Lower lobe of right lung (tissue), 2 donors: ENCODE results near the gene TPO. TPM values are rescaled to one million over a fixed set of nuclear protein-coding genes. Genes with fewer than 3 reads are reported as not detected.

ENCODE experiments used
- ATAC-seq, 2 donors: fragments of 200-7000 bp; cut with Tn5 transposase; one replicate each; pipeline ENCODE4 v1.9.1; 2020 to 2022; ENCODE audit warnings: mild to moderate bottlenecking in 2 of 2, moderate library complexity in 2 of 2
- DNase-seq: peaks from one replicate; pipeline ENCODE4 v3.0.0-alpha.2; 2020
- H3K27ac ChIP-seq: fragments of 200-600 bp; one replicate; pipeline ENCODE4 v1.8.0; 2022
- H3K27me3 ChIP-seq: fragments of 200-600 bp; one replicate; pipeline ENCODE4 v1.8.0; 2022; ENCODE audit warnings: low read depth
- H3K36me3 ChIP-seq: fragments of 200-600 bp; one replicate; pipeline ENCODE4 v1.8.0; 2022; ENCODE audit warnings: mild to moderate bottlenecking
- H3K4me1 ChIP-seq: fragments of 200-600 bp; one replicate; pipeline ENCODE4 v1.8.0; 2022
- H3K4me3 ChIP-seq: fragments of 200-600 bp; one replicate; pipeline ENCODE4 v1.8.0; 2022; ENCODE audit warnings: mild to moderate bottlenecking
- H3K9me3 ChIP-seq: fragments of 200-600 bp; one replicate; pipeline ENCODE4 v1.8.0; 2022
- intact Hi-C: fragments of 100-400 bp; cut with DNase I; formaldehyde crosslinking; loops from one replicate; pipeline ENCODE4 v1.11.0; 2022
- total RNA-seq: library from RNA; stranded (reverse); fragmentation: NEBNext Ultra II Directional; extraction: Animal tissue kit (Norgen Biotek cat#: 25700); gene quantifications from one replicate; pipeline ENCODE4 v1.2.1, GENCODE V29; 2021
- TF ChIP-seq, protein P1 (sequence below): fragments of 200-600 bp; IDR thresholded peaks from one replicate; pipeline ENCODE4 v1.8.0; 2022; ENCODE audit warnings: antibody characterized with exemption, mild to moderate bottlenecking
- donor health status: DM: no; HTN: yes; CAD: no; lungs with severe emphysema.

The TPO gene
- total RNA-seq, 1 donor from 2014 or later: 0.21 TPM

GRCh38 chr2:1446301-1446700 is 33.0 kb downstream of the TPO start:
- Histone ChIP-seq H3K36me3 (no peaks in the 10 kb centered on the region), H3K9me3 (no peaks in the 10 kb centered on the region), H3K27me3 (peaks cover 4% of the 10 kb centered on the region), H3K4me1 (no peaks in the 10 kb centered on the region), H3K27ac (no peak overlapping the region), H3K4me3 (no peak overlapping the region)
- ATAC-seq (no peak), DNase-seq (no peak)
- TF ChIP-seq, protein P1, sequence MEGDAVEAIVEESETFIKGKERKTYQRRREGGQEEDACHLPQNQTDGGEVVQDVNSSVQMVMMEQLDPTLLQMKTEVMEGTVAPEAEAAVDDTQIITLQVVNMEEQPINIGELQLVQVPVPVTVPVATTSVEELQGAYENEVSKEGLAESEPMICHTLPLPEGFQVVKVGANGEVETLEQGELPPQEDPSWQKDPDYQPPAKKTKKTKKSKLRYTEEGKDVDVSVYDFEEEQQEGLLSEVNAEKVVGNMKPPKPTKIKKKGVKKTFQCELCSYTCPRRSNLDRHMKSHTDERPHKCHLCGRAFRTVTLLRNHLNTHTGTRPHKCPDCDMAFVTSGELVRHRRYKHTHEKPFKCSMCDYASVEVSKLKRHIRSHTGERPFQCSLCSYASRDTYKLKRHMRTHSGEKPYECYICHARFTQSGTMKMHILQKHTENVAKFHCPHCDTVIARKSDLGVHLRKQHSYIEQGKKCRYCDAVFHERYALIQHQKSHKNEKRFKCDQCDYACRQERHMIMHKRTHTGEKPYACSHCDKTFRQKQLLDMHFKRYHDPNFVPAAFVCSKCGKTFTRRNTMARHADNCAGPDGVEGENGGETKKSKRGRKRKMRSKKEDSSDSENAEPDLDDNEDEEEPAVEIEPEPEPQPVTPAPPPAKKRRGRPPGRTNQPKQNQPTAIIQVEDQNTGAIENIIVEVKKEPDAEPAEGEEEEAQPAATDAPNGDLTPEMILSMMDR: no peak
- intact Hi-C loops: no loop called here

- H3K4me1 ChIP-seq: no peaks in the 10 kb centered on the region
- ATAC-seq: no peak
- H3K36me3 ChIP-seq: no peaks in the 10 kb centered on the region
- no peak overlapping the region for H3K4me3 ChIP-seq
- intact Hi-C loops: no loop called here
- H3K9me3 ChIP-seq: no peaks in the 10 kb centered on the region
- no peak for DNase-seq
- H3K27me3 ChIP-seq: peaks cover 4% of the 10 kb centered on the region
- no peak overlapping the region for H3K27ac ChIP-seq
- TF ChIP-seq, protein P1: no peak
Observed at GRCh38 chr2:1448009-1448408, 34.7 kb downstream of the TPO start.

- Histone ChIP-seq H3K9me3 (no peaks in the 10 kb centered on the region), H3K27ac (no peak overlapping the region), H3K36me3 (no peaks in the 10 kb centered on the region), H3K4me3 (no peak overlapping the region), H3K4me1 (no peaks in the 10 kb centered on the region), H3K27me3 (peaks cover 4% of the 10 kb centered on the region)
- DNase-seq: no peak
- TF ChIP-seq, protein P1: no peak
- ATAC-seq: no peak
- intact Hi-C loops: no loop called here
Observed at GRCh38 chr2:1450915-1451314, 37.7 kb downstream of the TPO start.

GRCh38 chr2:1451422-1451821 is 38.2 kb downstream of the TPO start:
- Histone ChIP-seq H3K4me1 (no peaks in the 10 kb centered on the region), H3K4me3 (no peak overlapping the region), H3K27ac (no peak overlapping the region), H3K27me3 (peaks cover 4% of the 10 kb centered on the region), H3K9me3 (no peaks in the 10 kb centered on the region), H3K36me3 (no peaks in the 10 kb centered on the region)
- TF ChIP-seq, protein P1: no peak
- ATAC-seq: no peak
- intact Hi-C loops: no loop called here
- DNase-seq: no peak

DNA sequence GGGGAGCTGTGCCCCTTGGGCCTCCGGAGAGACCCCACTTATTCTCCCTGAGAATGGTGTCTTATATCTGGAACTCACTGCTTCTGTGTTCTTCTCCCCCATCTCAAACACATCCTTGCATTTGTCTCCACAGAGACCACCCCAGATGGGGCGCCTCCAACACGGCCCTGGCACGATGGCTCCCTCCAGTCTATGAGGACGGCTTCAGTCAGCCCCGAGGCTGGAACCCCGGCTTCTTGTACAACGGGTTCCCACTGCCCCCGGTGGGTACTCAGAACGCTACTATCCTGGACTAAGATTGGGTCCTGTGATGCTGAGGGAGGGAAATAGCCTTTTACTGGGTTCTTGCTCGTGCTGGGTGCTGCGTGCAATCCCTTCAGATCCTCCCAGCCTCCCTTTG is 40.3 kb downstream of the TPO start:
- intact Hi-C loops: no loop called here
- DNase-seq: no peak
- TF ChIP-seq, protein P1: no peak
- Histone ChIP-seq H3K27ac (no peak overlapping the region), H3K27me3 (peaks cover 2% of the 10 kb centered on the region), H3K9me3 (no peaks in the 10 kb centered on the region), H3K4me1 (no peaks in the 10 kb centered on the region), H3K4me3 (no peak overlapping the region), H3K36me3 (no peaks in the 10 kb centered on the region)
- no peak for ATAC-seq

DNA sequence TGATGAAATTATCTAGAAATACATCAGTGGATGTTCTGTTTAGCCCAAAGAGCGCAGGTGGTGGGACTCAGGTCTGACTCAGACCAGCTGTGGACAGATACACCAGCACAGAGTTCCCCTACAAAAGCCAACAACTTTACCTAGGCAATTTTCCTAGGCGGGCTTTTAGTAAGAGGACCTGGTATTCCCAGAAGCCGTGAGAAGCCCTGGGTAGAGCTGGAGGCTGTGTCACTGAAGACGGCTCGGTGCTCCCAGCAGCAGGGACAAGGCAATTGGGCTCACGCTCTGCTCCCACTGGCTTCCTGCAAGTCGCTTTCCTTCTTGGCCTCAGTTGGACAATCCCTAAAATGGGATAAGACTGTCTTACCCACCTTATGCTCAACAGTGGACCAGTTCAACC is 41.1 kb downstream of the TPO start:
- TF ChIP-seq, protein P1: no peak
- ATAC-seq (no peak), DNase-seq (no peak)
- H3K27me3 ChIP-seq: no peaks in the 10 kb centered on the region
- no peaks in the 10 kb centered on the region for H3K9me3 ChIP-seq
- H3K36me3 ChIP-seq: no peaks in the 10 kb centered on the region
- intact Hi-C loops: no loop called here
- H3K27ac ChIP-seq: no peak overlapping the region
- H3K4me3 ChIP-seq: no peak overlapping the region
- H3K4me1 ChIP-seq: no peaks in the 10 kb centered on the region
